ENCODE results near the gene RGS13.

Gene RGS13

DNA sequence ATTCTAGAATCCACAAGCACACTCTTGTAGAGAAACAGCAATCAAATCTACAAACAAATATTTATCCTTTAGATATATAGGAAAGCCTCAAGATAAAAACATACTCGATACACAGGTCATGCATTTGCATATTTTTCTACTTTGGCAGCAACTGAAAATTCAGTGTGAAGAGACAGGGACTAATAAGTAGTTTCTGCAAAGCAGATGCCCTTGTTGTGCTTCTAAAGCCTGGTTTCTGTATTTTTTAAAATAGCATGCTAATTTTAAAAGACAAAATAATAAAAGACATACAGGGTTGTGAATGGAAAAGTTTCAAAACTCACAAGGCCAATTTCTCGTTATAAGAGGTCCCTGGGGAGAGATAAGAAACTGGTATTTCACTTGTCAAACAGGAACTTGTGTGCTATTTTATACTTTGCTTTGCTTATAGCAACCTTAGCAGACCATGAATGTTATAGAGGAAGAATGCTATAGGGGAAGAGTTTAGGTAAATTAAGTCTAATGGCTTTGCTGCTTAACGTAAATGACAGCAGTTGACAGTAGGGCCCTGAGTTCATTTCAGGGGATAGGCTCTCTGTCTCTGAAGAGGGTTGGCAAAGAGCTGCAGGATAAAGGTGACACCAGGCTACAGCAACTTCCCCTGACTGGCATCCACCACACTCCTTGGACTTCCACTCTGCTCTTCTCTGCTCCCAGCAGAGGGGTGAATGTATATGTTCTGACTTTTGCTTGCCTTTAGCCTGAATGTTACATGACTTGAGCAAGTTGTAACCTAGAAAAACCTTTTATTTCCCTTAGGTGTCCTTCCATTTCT lies 9.4 kb upstream of the RGS13 start:
- DNase-seq (ENCODE audit: low read depth): no peak

DNA sequence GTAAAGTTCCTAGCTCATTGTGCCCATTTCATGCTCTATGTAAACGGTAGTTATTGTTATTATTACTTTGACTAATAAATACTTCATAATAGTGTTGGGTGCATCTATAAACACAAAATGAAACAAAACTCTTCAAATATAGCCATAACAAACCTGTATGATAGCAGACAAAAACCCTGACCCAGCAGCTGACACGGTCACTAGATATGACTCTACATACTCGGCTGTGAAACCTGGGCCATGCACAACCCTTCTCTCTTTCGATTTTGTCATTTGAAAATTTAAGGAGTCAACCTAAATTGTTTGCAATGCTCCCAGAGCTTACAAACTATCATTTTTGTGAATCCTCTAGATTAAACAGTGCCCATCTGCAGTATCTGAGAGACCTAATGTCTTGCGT lies 8.0 kb upstream of the RGS13 start:
- DNase-seq (ENCODE audit: low read depth): no peak

DNA sequence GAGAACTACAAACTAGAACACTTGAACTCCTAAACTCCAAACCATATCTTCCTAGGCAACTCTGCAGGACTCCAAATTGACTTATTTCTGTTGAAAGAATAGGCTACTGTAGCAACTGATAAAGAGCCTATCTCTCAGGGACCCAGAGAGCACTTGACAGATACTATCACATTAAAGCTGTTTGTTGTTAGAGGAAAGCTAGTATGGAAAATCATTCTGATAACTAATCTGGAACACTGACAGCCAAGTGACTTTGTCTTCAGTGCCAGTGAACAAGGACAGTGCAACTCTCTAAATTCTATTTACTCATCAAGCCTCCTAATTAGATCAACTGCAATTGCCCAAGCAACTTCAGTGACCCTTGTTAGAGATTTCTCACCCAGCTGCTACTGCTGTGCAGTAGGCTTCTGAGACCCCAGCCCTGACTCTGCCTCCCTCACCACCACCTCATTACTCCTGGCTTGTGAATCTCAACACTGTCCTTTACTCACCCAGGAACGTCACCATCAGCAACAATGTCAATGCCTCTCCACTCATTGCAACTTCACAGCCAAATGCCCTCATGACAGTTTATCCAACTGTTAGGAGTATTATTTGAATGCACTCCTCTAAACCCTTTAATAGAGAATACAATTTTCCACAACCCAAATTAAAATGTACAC lies 7.4 kb upstream of the RGS13 start:
- DNase-seq (ENCODE audit: low read depth): no peak

DNA sequence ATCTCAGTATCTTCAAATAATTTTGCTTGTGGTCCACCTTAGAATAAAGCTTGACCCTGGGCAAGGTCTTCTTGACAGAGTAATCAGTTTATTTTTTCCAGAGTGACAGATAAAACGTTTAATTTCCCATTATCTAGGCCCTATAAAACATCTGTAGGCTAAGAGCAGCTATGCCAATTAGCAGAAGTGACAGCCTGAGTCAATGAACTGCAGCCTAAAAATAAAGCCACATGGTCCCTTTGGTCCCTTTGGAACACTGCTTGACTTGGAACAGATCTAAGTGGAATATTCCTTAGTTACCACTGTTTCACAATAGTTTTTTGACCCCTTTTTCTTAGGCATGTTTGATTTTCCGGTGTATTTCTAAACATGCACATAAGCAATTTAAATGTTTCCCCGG lies 6.3 kb upstream of the RGS13 start:
- no peak for DNase-seq (ENCODE audit: low read depth)

DNA sequence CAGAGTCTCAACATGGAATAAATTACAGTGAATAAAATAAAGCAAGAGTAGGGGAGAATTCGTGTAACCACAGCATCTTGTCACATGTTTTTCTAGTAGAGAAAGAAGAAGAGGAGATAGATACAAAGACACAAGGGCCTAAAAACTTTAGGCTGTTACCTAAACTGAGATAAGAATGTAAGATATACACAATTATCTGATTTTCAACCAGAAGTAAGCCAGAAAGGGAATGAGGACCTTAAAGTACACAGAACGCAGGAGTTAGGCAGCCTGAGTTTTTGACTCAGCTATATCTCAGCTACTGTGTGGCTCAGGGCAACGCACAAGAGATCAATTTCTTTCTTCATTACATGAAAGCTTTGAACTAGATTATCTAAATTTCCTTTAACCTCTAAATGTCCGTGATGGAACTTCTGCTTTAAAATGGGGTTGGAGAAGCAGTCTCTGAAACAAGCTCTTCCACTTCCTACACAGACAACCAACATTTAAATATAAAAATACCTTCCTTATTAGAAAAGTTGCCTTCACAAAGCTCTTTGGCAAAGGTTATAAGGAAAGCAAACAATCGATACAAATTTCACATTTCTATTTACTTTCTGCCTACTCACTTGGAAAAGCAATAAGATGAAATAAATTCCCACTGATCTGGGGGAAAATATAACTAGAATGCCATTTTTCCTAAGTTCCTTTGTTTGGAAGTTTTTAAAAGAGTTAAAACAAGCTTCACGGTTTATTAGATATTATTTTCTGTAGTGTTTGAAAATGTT lies 5.2 kb upstream of the RGS13 start:
- no peak for DNase-seq (ENCODE audit: low read depth)

DNA sequence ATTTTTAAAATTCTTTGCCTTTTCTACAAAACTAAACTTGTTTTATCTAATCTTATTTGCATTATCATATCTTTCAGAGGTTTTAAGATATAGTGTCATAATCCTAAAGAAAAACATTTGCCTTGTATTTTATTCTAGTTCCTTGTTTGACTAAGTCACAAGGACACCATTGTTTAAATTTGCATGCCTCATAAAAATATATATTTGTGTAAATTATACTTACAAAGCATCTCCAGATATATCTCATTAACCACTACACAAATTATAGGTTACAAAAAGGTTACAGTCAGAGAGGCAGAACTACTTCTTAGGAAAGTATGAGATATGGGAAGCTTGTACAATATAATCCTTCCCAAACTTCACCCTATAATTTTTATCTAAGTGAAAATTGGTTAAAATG lies 4.2 kb upstream of the RGS13 start:
- no peak for DNase-seq (ENCODE audit: low read depth)

DNA sequence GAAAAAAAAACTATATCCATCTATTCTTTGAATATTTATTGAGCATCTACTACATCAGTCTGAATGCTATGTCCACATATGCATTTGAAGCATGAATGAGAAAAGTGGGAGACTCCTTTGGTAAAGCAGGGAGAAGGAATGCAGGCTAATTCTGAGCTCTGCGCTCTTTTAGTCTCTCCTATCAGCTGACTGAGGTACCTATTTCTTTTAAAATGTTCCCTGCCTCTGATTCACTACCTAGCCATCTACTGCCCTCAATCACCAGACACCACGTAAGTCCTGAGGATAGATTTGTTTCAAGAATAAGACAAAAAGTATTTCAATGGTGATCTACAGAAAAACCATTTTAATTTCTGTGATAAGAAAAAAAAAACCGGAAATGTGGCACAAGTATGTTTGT lies 3.8 kb upstream of the RGS13 start:
- no peak for DNase-seq (ENCODE audit: low read depth)

DNA sequence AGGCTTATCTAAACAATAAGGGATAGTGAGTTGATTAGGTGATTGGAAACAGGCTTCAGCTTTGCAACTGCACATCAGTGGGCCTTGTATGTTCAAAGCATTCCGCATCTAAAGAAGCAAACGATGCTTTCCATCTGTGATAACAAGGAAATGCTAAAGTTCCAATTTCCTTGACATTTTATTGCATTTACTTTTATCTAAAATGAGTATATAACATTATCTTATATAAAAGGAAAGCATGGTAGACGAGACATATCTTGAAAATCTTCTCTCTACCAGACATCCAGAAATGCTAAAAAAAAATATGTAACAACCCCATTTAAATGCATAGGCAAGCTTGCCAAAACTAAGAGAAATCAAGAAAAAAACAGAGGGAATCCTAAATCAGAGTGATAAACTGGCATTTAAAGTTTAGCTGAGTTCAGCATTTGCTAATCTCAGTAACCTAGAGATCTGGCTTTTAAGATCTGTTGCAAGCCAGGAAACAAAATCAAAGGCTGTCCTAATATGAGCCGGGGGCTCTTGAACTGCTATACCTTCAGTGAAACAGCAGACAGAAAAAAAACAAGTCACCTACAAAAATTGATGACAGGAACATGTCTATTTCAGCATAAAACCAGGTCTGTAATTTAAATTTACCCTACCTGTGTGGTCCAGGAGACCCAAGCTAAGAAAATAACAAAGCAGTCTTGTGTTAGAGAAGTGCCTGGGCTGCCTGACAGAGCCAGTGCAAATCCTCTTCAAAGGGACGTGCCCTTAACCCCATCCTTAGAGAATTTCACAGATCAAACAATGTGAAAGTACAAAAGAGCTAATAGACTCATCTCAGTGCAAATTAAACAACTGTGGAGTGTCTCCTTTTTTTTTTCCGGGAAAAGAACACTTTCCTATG lies 3.1 kb upstream of the RGS13 start:
- no peak for DNase-seq (ENCODE audit: low read depth)

DNA sequence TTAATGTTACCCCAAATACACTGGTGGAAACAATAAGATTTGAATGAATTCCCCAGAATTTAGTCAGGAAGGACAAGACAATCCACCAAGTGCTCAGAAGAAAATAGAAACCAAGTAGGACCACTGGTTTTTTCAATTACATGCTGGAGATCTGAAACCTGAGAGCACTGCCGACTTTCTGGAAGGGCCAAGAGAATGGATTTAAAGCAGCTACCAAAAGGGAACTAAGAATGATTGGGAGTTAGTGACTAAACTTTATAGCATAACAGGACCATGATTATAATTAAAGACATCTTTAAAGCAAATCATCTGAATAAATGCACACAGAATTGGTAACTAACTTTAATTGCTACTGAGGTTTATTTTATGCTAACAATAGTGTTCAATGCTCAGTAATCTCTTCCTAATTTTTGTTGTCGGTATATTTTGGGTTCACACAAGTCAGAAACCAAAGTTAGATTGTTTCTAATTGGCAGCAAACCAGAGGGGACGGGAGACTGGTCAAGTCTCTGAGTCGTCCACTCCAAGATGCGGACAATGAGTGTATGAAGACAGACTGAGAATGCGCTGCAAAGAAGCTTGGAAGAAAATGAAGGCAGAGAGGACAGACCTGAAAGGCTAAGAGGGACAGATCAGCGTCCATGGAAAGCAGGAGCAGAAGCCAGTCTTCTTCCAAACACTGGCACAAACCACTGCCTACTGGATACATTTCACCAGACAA lies 2.3 kb upstream of the RGS13 start:
- DNase-seq (ENCODE audit: low read depth): no peak

DNA sequence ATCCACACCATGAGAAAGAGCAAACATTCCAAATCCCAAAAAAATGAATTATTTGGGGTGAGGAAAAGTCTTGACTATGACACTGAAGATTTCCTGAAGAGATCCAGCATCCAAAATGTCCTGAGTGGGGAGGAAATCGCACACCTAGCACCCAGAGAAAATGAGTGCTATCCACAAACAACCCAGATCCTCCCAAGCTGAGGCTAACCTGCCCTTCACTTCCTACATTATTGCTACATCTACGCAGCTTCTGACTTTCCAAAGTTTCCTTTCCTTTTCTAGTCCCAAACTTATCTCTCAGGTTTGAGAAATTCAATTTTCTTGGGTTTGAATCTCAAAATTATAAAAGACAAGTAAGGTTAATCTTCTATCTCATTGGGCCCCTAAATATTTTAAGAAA lies 906 bp upstream of the RGS13 start:
- DNase-seq (ENCODE audit: low read depth): no peak

DNA sequence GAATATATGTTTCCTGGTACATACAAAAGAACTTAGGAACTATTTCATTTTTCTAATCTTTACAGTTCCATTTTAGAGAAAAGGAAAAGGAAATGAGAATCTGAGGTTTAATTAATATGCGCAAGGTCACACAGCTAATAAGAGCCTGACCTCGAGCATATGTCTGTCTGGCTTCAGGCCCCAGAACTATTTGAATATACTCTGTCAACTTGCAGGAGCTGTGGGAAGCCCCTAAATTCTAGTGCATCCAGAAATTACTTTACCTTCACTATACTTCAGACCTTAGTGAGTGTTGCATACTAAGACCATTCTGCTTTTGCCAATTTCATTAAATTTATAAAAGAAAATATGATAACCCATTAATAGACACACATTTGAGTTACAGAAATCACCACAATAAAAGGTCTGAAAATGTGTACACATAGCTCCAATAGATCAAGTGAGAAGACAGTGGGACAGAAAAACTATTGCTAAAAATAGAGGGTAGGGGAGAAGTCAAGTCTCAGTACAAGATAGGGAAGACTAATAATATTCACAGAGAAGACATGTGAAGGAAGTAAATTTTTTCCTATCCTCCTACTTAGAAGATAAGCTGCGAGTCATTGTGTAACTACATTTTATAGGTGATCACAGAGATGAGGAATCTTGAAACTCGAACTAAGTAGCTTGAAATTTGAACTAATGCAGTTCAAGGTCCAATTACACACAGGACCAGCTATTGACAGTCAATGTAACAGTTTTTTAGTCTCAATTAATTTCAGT lies 3.8 kb downstream of the RGS13 start:
- no peak for DNase-seq (ENCODE audit: low read depth)

DNA sequence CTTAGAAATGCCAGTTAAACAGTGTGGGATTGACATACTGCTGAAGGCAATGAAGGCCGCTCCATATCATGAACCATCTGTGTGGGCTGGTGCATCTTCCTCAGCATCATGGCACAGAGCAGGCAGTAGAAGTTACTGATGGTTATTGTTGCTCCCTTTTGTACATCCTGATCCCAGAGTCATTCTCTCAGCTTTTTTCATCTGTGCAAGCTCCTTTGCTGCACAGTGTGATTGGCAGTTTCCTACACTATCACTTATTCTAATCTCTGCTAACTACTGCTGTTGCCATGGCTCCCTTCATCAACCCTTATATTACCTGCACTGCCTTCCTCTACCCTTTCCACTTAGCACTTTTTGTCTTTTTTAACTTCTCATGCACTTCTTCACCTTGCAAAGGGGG lies 16.2 kb downstream of the RGS13 start:
- no peak for DNase-seq (ENCODE audit: low read depth)

DNA sequence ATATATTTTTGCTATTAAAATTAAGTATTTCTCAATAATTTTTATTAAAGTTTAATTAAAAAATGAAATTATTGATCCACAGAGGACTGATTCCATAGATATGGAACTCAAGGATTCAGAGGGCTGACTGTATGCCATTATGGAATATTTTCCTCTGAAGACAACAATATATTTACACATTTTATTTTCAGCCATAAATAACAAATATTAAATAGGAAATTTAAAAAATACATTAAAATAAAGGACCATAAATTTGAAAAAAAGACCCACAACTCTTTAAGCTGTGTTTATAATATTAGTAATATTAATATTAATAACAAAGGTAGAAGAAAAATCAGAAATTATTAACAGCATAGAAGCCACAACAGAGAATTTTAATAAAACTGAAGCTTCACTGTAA lies 18.2 kb downstream of the RGS13 start:
- DNase-seq (ENCODE audit: low read depth): no peak

DNA sequence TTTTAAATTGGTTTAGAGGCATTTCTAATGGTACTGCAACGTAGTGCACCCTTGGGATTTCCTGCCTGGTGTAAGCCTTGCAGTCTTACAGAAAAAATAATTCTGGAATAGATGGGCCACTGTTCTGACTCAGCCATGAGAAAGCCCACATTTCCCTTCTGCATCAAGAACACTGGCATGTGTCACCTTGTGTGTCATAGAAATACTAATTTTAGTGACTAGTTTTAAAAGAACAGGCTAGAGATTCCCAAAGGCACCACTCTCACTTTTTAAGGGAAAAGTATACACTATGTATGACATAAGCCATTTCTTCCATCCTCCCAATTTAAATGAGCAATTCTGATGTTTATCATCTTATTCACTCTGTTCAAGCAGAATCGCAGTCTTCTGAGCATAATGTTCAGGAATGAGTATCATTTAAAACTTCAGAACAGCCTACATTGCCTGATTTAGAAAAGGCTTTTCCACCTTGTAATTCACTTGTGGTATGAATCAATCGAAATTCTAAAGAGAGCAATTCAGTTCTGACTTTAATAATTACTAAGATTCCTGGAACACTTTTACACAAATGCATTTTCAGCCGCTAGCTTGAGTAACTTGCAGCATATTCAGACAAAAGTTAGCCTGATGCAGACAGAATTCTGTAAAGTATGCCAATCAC lies 18.8 kb downstream of the RGS13 start:
- no peak for DNase-seq (ENCODE audit: low read depth)

DNA sequence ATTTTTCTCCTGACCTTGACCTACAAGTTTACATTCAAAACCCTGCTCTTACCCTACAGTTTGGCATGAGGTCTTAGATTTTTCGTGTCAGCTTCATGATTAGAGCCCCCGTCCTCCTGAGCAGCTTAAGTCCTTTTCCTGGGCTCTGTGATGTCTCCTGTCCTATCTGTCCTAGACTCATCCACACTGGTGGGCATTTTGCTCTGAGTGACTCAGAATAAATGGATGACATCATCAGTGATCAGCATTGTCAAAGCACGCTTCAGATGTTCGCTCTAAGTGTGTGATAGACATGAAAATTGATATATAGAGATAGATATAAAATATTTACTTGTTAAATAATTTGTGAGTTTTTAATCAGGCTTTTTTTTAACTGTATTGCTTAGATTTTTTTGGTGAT lies 21.8 kb downstream of the RGS13 start:
- no peak for DNase-seq (ENCODE audit: low read depth)

DNA sequence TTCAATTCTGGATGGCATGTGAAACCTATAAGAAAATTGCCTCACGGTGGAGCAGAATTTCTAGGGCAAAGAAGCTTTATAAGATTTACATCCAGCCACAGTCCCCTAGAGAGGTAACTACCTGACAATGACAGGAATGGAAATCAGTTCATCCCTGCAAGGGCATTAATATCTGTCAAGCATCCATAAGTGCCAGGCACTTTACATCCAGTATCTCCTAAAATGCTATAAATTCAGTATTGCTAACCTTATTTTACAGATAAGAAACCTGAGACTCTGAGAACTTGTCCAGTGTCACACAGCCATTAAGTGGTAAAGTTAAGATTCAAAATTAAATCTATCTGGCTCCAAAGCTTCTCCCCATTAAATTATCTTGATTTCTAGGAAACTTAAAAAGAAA lies 22.3 kb downstream of the RGS13 start:
- DNase-seq (ENCODE audit: low read depth): no peak

DNA sequence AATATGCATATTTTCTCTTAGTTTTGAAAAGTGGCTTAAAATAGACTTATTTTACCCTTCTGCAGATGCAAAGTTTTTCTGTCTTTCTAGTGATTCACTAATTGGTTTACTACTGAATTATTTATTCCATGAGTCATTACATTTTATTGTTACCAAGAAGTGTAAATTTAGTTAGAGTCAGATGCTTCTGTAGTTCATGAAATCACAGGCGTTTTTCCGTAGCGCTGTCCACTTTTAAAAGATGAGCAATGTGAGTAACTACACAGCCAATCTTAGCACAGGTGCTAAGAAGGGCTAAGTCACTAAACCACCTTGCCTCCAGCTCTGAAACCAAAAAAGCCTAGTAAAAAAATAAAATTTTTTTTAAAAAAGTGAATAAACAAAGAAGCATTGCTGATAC lies 24.7 kb downstream of the RGS13 start:
- DNase-seq (ENCODE audit: low read depth): no peak

DNA sequence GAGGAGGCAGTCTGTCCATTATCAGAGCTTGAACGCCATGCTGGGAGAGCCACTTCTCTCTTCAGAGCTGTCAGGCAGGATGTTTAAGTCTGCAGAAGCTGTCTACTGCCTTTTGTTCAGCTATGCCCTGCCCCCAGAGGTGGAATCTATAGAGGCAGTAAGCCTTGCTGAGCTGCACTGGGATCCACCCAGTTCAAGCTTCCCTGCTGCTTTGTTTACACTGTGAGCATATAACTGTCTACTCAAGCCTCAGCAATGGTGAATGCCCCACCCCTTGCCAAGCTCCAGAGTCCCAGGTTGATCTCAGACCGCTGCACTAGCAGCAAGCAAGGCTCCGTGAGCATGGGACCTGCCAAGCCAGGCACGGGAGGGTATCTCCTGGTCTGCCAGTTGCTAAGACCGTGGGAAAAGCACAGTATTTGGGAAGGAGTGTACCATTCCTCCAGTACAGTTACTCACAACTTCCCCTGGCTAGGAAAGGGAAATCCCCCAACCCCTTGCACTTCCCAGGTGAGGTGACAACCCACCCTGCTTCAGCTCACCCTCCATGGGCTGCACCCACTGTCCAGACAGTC lies 32.5 kb downstream of the RGS13 start:
- DNase-seq (ENCODE audit: low read depth): no peak

DNA sequence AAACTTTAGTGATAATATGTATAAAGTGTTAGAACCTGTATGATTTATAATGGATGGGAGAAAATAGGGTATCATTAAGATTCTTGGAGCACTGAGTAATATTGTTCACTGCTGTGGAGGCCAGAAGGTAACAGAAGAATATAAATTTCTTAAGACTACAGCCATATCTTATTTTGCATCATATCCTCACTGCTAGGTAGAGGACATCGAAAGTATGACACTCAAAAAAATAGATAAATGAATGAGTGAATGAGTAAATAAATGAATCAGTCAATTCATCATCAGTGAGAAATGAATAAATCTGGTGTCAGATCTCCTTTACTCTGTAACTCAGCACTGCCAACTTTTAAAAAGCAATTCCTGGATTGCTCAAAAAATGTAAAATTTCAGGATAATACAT lies 33.2 kb downstream of the RGS13 start:
- no peak for DNase-seq (ENCODE audit: low read depth)

DNA sequence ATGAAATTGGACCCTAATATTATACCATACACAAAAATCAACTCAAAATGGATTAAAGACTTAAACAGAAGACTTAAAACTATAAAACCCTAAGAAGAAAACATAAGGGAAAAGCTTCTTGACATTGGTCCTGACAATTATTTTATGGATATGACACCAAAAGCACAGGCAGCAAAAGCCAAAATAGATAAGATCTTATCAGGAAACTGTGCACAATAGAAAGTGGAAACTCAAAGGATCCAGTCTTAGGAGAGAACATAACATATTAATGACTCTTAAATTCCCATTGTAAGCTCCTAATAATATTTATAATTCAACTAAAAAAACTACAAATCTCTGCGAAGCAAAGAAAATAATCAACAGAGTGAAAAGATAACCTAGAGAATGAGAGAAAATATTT lies 39.8 kb downstream of the RGS13 start:
- no peak for DNase-seq (ENCODE audit: low read depth)
